K562 (cell line): ENCODE measurements around the gene FTO. TPM values are rescaled to one million over a fixed set of nuclear protein-coding genes. Genes with fewer than 3 reads are reported as not detected.

Experiments
- ATAC-seq: fragments of 200-7000 bp; cut with Tn5 transposase; 3 replicates; pipeline ENCODE4 v1.9.1; 2020; ENCODE audit warnings: moderate library complexity
- BruUV-seq: library from RNA; stranded (reverse); fragments of 400-500 nt; replicated peaks from 2 replicates; lab custom pipeline; 2021; lab: Mats Ljungman, UMichigan
- CTCF ChIA-PET: fragments of 300-600 bp; formaldehyde crosslinking; extraction: SDS; loops from one replicate; lab custom pipeline; 2021; ENCODE audit warnings: low intra/inter-chr PET ratio; lab: Yijun Ruan, JAX
- POLR2A ChIA-PET: fragments of 300-600, 350-650 bp; sonication (Branson Sonifier 250); formaldehyde crosslinking; extraction: SDS; loops from one replicate; lab custom pipeline; 2021; ENCODE audit warnings: antibody characterized with exemption, inconsistent platforms; lab: Yijun Ruan, JAX
- DNase-seq, 4 experiments: peaks; one replicate each; pipeline versions ENCODE4 v3.0.0 to v3.0.0-alpha.2; 2011 to 2018; ENCODE audit warnings: low spot score in 3 of 4, mixed read lengths in 3 of 4; ENCODE audit errors: extremely low read depth in 1 of 4
- FAIRE-seq: peaks from 2 replicates; lab custom pipeline; 2011; peaks lifted over from hg19 to GRCh38; lab: Jason Lieb, UNC
- H2AFZ ChIP-seq: 2 replicates; pipeline ENCODE4 v1.6.0; 2011; ENCODE audit warnings: low read depth, low read length, control low read depth, inconsistent platforms
- H3K27ac ChIP-seq: fragments of 200-600 bp; 3 replicates; pipeline ENCODE4 v1.8.0; 2011; ENCODE audit warnings: low read depth, mild to moderate bottlenecking, control low read depth, inconsistent platforms, low read length, moderate library complexity, mixed read lengths; ENCODE audit errors: extremely low read depth
- H3K27me3 ChIP-seq, 2 experiments: fragments of 300-600 bp in 1 of 2; 2 replicates in 1 of 2; 3 replicates in 1 of 2; pipeline versions ENCODE4 v1.6.0 to v1.8.0; 2011; ENCODE audit warnings: inconsistent platforms in 2 of 2, low read length in 2 of 2, mild to moderate bottlenecking in 1 of 2, mixed read lengths in 1 of 2, moderate library complexity in 1 of 2; ENCODE audit not compliant: control insufficient read depth in 2 of 2, insufficient read depth in 2 of 2
- H3K36me3 ChIP-seq: fragments of 300-600 bp; 3 replicates; pipeline ENCODE4 v1.8.0; 2011; ENCODE audit warnings: mild to moderate bottlenecking, low read length, inconsistent platforms; ENCODE audit not compliant: control insufficient read depth, insufficient read depth
- H3K4me1 ChIP-seq, 2 experiments: fragments of 200-600 bp in 1 of 2; replicated peaks in 1 of 2; 2 replicates in 1 of 2; 3 replicates in 1 of 2; pipeline versions ENCODE4 v1.5.1 to v1.8.0; 2011; ENCODE audit warnings: inconsistent platforms in 2 of 2, low read length in 2 of 2, mild to moderate bottlenecking in 1 of 2, mixed read lengths in 1 of 2, moderate library complexity in 1 of 2; ENCODE audit not compliant: control insufficient read depth in 2 of 2, insufficient read depth in 2 of 2
- H3K4me2 ChIP-seq: 2 replicates; pipeline ENCODE4 v1.6.1; 2011; ENCODE audit warnings: low read length, control low read depth, inconsistent platforms, mixed read lengths; ENCODE audit not compliant: insufficient read depth
- H3K4me3 ChIP-seq: fragments of 200-600 bp; sonication (generic), shearing (Covaris generic); 2 replicates; pipeline ENCODE4 v1.5.1; 2016; ENCODE audit warnings: control low read depth, inconsistent platforms
- H3K79me2 ChIP-seq: fragments of 200-600 bp; 3 replicates; pipeline ENCODE4 v1.8.0; 2011; ENCODE audit warnings: low read length, inconsistent platforms; ENCODE audit not compliant: control insufficient read depth, insufficient read depth
- H3K9ac ChIP-seq, 2 experiments: 2 replicates each; pipeline versions ENCODE4 v1.6.0 to v1.6.1; 2011; ENCODE audit warnings: low read depth in 2 of 2, low read length in 2 of 2, control low read depth in 1 of 2, inconsistent platforms in 1 of 2, mild to moderate bottlenecking in 1 of 2, mixed read lengths in 1 of 2; ENCODE audit not compliant: insufficient read depth in 1 of 2
- H3K9me1 ChIP-seq: one replicate; pipeline ENCODE4 v1.6.0; 2011; ENCODE audit warnings: inconsistent platforms, mild to moderate bottlenecking, low read length, moderate library complexity; ENCODE audit not compliant: control insufficient read depth, insufficient read depth
- H3K9me3 ChIP-seq: replicated peaks from 2 replicates; pipeline ENCODE4 v1.5.1; 2011; ENCODE audit warnings: low read depth, low read length, inconsistent platforms; ENCODE audit not compliant: control insufficient read depth, insufficient read depth
- H4K20me1 ChIP-seq: replicated peaks from 2 replicates; pipeline ENCODE4 v1.6.1; 2011; ENCODE audit warnings: low read length, inconsistent platforms, mixed read lengths; ENCODE audit not compliant: control insufficient read depth, insufficient read depth
- LEF1 ChIP-seq: fragments of 450-650 bp; IDR thresholded peaks from 2 replicates; pipeline ENCODE4 v1.6.1; 2016; ENCODE audit warnings: mild to moderate bottlenecking
- MAFG ChIP-seq: fragments of 450-650 bp; conservative IDR thresholded peaks from 2 replicates; pipeline ENCODE4 v1.6.1; 2016; ENCODE audit warnings: missing genetic modification characterization, missing compliant biosample characterization
- MAX ChIP-seq: sonication (generic); formaldehyde crosslinking; IDR thresholded peaks from 2 replicates; pipeline ENCODE4 v1.9.0; 2022; ENCODE audit warnings: mild to moderate bottlenecking, missing genetic modification reagents
- NFRKB ChIP-seq: fragments of 450-650 bp; IDR thresholded peaks from 2 replicates; pipeline ENCODE4 v1.6.1; 2016; ENCODE audit warnings: low read depth
- TFAM ChIP-seq: fragments of 250-450 bp; sonication (Bioruptor Pico); conservative IDR thresholded peaks from 2 replicates; pipeline ENCODE4 v1.5.0; 2021; ENCODE audit warnings: mild to moderate bottlenecking, moderate library complexity
- TOE1 ChIP-seq, 2 experiments: fragments of 450-650 bp in 1 of 2; sonication (generic) in 1 of 2; formaldehyde crosslinking in 1 of 2; IDR thresholded peaks; 2 replicates each; pipeline versions ENCODE4 v1.7.1 to v1.8.0; 2016 to 2022; ENCODE audit warnings: borderline replicate concordance in 2 of 2, mild to moderate bottlenecking in 2 of 2, antibody characterized with exemption in 1 of 2, inconsistent platforms in 1 of 2, low read depth in 1 of 2, missing genetic modification reagents in 1 of 2, moderate library complexity in 1 of 2
- ZBTB2 ChIP-seq: fragments of 450-650 bp; IDR thresholded peaks from 2 replicates; pipeline ENCODE4 v1.6.1; 2016; ENCODE audit warnings: antibody characterized with exemption
- ZBTB40 ChIP-seq, 2 experiments: fragments of 450-650 bp in 1 of 2; sonication (generic) in 1 of 2; formaldehyde crosslinking in 1 of 2; IDR thresholded peaks; 2 replicates each; pipeline versions ENCODE4 v1.7.1 to v1.9.0; 2016 to 2022; ENCODE audit warnings: inconsistent platforms in 1 of 2, mild to moderate bottlenecking in 1 of 2, missing genetic modification reagents in 1 of 2
- ZNF212 ChIP-seq: fragments of 450-650 bp; formaldehyde crosslinking; IDR thresholded peaks from 2 replicates; pipeline ENCODE4 v1.4.0; 2020; ENCODE audit warnings: mild to moderate bottlenecking
- ZNF316 ChIP-seq: fragments of 450-650 bp; IDR thresholded peaks from 2 replicates; pipeline ENCODE4 v1.6.1; 2016
- ZNF436 ChIP-seq: fragments of 250-450, 450-650 bp; sonication (Bioruptor Pico); formaldehyde crosslinking; IDR thresholded peaks from 2 replicates; pipeline ENCODE4 v1.7.0; 2020; ENCODE audit warnings: mild to moderate bottlenecking
- WGBS: fragments of 100-300 bp; shearing (Covaris generic); methylation state at CpG from one replicate; pipeline ENCODE4 v1.1.6; 2016; ENCODE audit warnings: low coverage, mixed read lengths; ENCODE audit not compliant: insufficient coverage; ENCODE audit errors: missing lambda C conversion rate; 5-methylcytosine and 5-hydroxymethylcytosine counted together
- in situ Hi-C: fragments of 300-500 bp; cut with MboI; formaldehyde crosslinking; loops from 4 replicates; pipeline ENCODE4 v1.15.0; 2018; ENCODE audit warnings: inconsistent platforms, mixed read lengths
- intact Hi-C: fragments of 100-400 bp; cut with micrococcal nuclease; formaldehyde crosslinking; loops from 2 replicates; pipeline ENCODE4 v1.14.2; 2022
- polyA plus RNA-seq, 8 experiments: library from polyadenylated mRNA; depleted of rRNA in 4 of 8; stranded (reverse) in 5 of 8; unstranded in 3 of 8; fragments of >200 nt; fragmentation: Nextera tagmentation in 2 of 8; fragmentation: Illumina TruSeq in 1 of 8; extraction: Ambion mirVana in 2 of 8; extraction: Trizol in 1 of 8; gene quantifications; 2 replicates each; pipeline versions ENCODE4 v1.2.1 to v1.2.3, GENCODE V29; 2011 to 2014; ENCODE audit warnings: inconsistent platforms in 1 of 8, missing spikeins in 1 of 8
- total RNA-seq, 7 experiments: library from RNA; depleted of rRNA in 6 of 7; stranded (reverse); fragments of >200 nt in 6 of 7; fragmentation: Illumina TruSeq in 2 of 7; extraction: Trizol in 2 of 7; gene quantifications; 2 replicates each; pipeline versions ENCODE4 v1.2.1 to v1.2.3, GENCODE V29; 2011 to 2021; ENCODE audit warnings: low replicate concordance in 1 of 7

Gene FTO
- total and polyA plus RNA-seq, 9 of the 15 experiments (the other 6 are each of a cell fraction or from before 2014, with no cell fraction given): 11.3 to 27.7 (median 25.5) TPM

GRCh38 chr16:54120846-54121480, 417.0 kb downstream of the FTO start:
- in situ Hi-C loops: no loop called here
- CTCF ChIA-PET: no interaction called here
- no peaks in the 10 kb centered on the region for H3K4me1 ChIP-seq
- TF ChIP-seq TOE1 (IDR thresholded peaks at IDR 0.05; ENCODE audit: borderline replicate concordance) (no peak), TOE1 (CRISPR knock-in tag; IDR thresholded peaks at IDR 0.05; ENCODE audit: borderline replicate concordance, low read depth) (no peak), ZNF436 (CRISPR knock-in tag) (no peak), ZBTB40 (IDR thresholded peaks at IDR 0.05) (peak; percentile 55), ZBTB40 (CRISPR knock-in tag; IDR thresholded peaks at IDR 0.05) (no peak), MAX (no peak), ZNF212 (no peak), LEF1 (no peak), ZBTB2 (no peak), MAFG (tag) (0 out of 2 replicates have a peak, but pooled peaks have one; percentile 17), NFRKB (no peak), ZNF316 (0 out of 2 replicates have a peak, but pooled peaks have one; percentile 2), TFAM (CRISPR knock-in tag) (no peak)

More at GRCh38 chr16:54120846-54121480, 417.0 kb downstream of the FTO start:
- Histone ChIP-seq H3K4me2 (no peak overlapping the region), H3K9me1 (no peaks in the 10 kb centered on the region), H3K79me2 (no peaks in the 10 kb centered on the region), H3K9me3 (no peaks in the 10 kb centered on the region), H2AFZ (no peak overlapping the region), H3K4me3 (no peak overlapping the region), H3K27ac (no peak overlapping the region), H3K27me3 (peaks cover 33 to 40% of the 10 kb centered on the region in 2 experiments; a peak in 4 of 5 replicates), H4K20me1 (no peaks in the 10 kb centered on the region; the same call in 1 of the 2 replicates), H3K36me3 (no peaks in the 10 kb centered on the region), H3K9ac (no peak overlapping the region)
- no peak for FAIRE-seq
- POLR2A ChIA-PET: interaction anchor here (0.6 kb wide), 1 partner anchor 221 kb away, joined by 4 read pairs; no protein-coding TSS in a partner anchor
- DNase-seq: no peak
- BruUV-seq: no TSS peak
- WGBS: 1% methylated on average over 8 of the region's 8 CpGs
- intact Hi-C loops: no loop called here
- no peak for ATAC-seq
